Activated CD4-positive, alpha-beta memory T cell treated with anti-CD3 and anti-CD28 coated beads, Interleukin-2, amount 10 ng/mL, durations not matched to agents 7 days and 5 days (primary cell): ENCODE measurements around the gene PRSS36. TPM values are rescaled to one million over a fixed set of nuclear protein-coding genes. Genes with fewer than 3 reads are reported as not detected.
A peak's percentile ranks its signal among the peaks of the same experiment; 100 is the strongest.
"Not testable (repeated sequence)": the region's sequence is repeated elsewhere in the genome, so short reads cannot be mapped to it uniquely, and the experiment has no call there.

Experiments used
- CTCF ChIA-PET: fragments of 350-600 bp; sonication (Branson Sonifier 250); formaldehyde crosslinking; loops from one replicate; lab custom pipeline; 2021; ENCODE audit warnings: antibody characterized with exemption, inconsistent platforms; lab: Charles Lee
- POLR2A ChIA-PET: fragments of 350-600 bp; sonication (Branson Sonifier 250); formaldehyde crosslinking; loops from one replicate; lab custom pipeline; 2021; ENCODE audit warnings: antibody characterized with exemption; lab: Charles Lee
- DNase-seq: peaks from one replicate; pipeline ENCODE4 v3.0.0-alpha.2; 2020
- H3K27ac Mint-ChIP-seq: one replicate; pipeline ENCODE4 v1.8.0; 2021; ENCODE audit warnings: mild to moderate bottlenecking, mixed read lengths
- H3K27me3 Mint-ChIP-seq: one replicate; pipeline ENCODE4 v1.8.0; 2021; ENCODE audit warnings: mixed read lengths
- H3K36me3 Mint-ChIP-seq: one replicate; pipeline ENCODE4 v1.8.0; 2021; ENCODE audit warnings: low read depth, mixed read lengths
- H3K4me1 Mint-ChIP-seq: one replicate; pipeline ENCODE4 v1.8.0; 2021; ENCODE audit warnings: mixed read lengths
- H3K4me3 Mint-ChIP-seq: one replicate; pipeline ENCODE4 v1.8.0; 2021; ENCODE audit warnings: mild to moderate bottlenecking, mixed read lengths
- H3K9me3 Mint-ChIP-seq: one replicate; pipeline ENCODE4 v1.8.0; 2021; ENCODE audit warnings: mixed read lengths
- total RNA-seq, 2 experiments: library from RNA; stranded (reverse); gene quantifications; one replicate each; pipeline ENCODE4 v1.2.3, GENCODE V29; 2021

Gene PRSS36
- total RNA-seq = under 1 TPM; 0.58 to 0.85 TPM

- Mint-ChIP-seq H3K4me3 (no peak within 1 kb of the TSS), H3K27me3 (peaks cover 9% of the 10 kb centered on the region), H3K27ac (no peak within 1 kb of the TSS), H3K36me3 (no peaks in the 10 kb centered on the region), H3K9me3 (no peaks in the 10 kb centered on the region), H3K4me1 (peaks cover 2% of the 10 kb centered on the region)
- no peak for DNase-seq
- POLR2A ChIA-PET = no interaction called here
- CTCF ChIA-PET = interaction anchor here (0.6 kb wide), 1 partner anchor 320 kb away, joined by 4 read pairs; no protein-coding TSS in a partner anchor
Observed at GRCh38 chr16:31149894-31150890, at the start of gene PRSS36. TSS of gene PRSS36 (minus strand) at chr16:31150066. CDS start at chr16:31150035, 31 bp downstream.

GRCh38 chr16:31199430-31200041 is 49.7 kb upstream of the PRSS36 start:
- no peak overlapping the region for H3K4me3 Mint-ChIP-seq
- ChIA-PET POLR2A (interaction anchor here (2.8 to 9.0 kb wide), 4 partner anchors 10 to 183 kb away, joined by 10 to 77 read pairs (median 42); partner anchors contain the start of gene FUS), CTCF (interaction anchor here (1.2 to 1.9 kb wide), 6 partner anchors 9 to 261 kb away, joined by 3 to 7 read pairs (median 4); partner anchors contain the start of gene FUS)
- H3K36me3 Mint-ChIP-seq = peaks cover 55% of the 10 kb centered on the region
- H3K4me1 Mint-ChIP-seq = peaks cover 66% of the 10 kb centered on the region
- H3K9me3 Mint-ChIP-seq = no peaks in the 10 kb centered on the region
- H3K27ac Mint-ChIP-seq = peak overlapping the region; percentile 47
- H3K27me3 Mint-ChIP-seq = no peaks in the 10 kb centered on the region
- no peak for DNase-seq

DNA sequence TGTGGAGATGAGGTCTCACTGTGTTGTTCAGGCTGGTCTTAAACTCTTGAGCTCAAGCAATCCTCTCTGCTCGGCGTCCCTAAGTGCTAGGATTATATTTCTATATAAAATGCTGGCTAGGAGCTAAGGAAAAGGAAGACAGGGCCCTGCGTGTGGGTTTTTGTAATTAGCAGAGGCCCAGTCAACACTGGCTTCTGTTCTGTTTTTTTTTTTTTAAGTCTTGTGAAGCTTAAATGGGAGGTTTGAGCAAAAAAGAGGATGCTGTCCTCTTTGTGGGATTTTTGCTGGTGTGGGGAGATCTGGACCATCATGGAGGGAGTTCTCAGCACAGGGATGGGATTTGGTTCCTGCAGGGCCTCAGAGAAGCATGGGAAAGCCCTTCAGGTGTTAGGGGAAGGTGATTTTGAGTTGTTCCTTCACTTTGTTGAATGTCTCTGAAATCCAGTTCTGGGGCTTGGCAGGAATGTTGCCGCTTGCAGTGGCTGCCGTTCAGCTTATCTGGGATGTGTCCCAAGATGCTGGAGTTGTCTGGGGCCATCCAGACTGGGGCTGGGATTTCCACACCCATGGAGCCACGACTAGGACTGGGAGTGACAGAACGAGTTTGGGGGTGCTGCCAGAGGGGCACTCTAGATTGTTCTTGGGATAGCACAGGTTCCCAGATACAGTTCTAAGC is 48.5 kb upstream of the PRSS36 start:
- H3K36me3 Mint-ChIP-seq = peaks cover 64% of the 10 kb centered on the region
- POLR2A ChIA-PET = interaction anchor here (3.0 to 9.0 kb wide), 3 partner anchors 9 to 19 kb away, joined by 13 to 77 read pairs (median 42); partner anchors contain the start of gene FUS

DNA sequence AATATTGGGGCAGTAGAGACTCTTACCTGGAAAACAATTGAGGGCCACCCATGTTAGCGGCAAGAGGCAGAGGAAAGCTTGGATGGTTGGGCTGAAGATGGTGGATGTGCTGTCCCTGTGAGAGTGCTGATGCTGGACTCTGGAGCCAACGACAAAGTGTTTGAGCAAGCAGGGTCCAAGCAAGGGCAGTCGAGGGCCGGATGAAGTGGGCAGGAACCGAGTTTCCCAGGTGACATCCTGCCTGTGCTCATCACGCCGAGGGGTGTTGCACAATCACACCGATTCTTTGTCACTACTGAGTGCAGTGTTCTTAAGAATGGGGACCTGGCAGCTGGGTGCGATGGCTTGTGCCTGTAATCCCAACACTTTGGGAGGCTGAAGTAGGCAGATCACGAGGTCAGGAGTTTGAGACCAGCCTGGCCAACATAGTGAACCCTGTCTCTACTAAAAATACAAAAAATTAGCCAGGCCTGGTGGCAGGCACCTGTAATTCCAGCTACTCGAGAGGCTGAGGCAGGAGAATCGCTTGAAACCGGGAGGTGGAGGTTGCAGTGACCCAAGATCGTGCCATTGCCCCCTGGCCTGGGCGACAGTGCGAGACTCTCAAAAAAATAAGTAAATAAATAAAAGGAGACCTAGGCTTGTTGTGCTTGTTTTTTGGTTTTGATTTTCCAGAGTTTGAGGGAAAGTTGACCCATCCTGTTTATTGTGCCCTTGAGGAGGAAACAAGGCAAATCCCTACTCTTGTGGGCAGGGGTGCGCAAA is 46.6 kb upstream of the PRSS36 start:
- Mint-ChIP-seq H3K27me3 (no peaks in the 10 kb centered on the region), H3K27ac (peak overlapping the region; percentile 35), H3K4me3 (no peak overlapping the region), H3K9me3 (no peaks in the 10 kb centered on the region), H3K4me1 (peaks cover 66% of the 10 kb centered on the region), H3K36me3 (peaks cover 76% of the 10 kb centered on the region)
- ChIA-PET POLR2A (interaction anchor here (0.6 to 9.0 kb wide), 6 partner anchors 12 to 261 kb away, joined by 3 to 77 read pairs (median 4); partner anchors contain the start of gene FUS), CTCF (no interaction called here)
- DNase-seq = no peak

More for the DNA sequence above, 48.5 kb upstream of the PRSS36 start:
- H3K27ac Mint-ChIP-seq = peak overlapping the region; percentile 71
- H3K9me3 Mint-ChIP-seq = no peaks in the 10 kb centered on the region
- no peaks in the 10 kb centered on the region for H3K27me3 Mint-ChIP-seq
- no peak for DNase-seq
- no peak overlapping the region for H3K4me3 Mint-ChIP-seq
- CTCF ChIA-PET = interaction anchor here (0.8 to 1.8 kb wide), 4 partner anchors 9 to 187 kb away, joined by 3 to 4 read pairs (median 3); no protein-coding TSS in a partner anchor
- H3K4me1 Mint-ChIP-seq = peaks cover 65% of the 10 kb centered on the region

DNA sequence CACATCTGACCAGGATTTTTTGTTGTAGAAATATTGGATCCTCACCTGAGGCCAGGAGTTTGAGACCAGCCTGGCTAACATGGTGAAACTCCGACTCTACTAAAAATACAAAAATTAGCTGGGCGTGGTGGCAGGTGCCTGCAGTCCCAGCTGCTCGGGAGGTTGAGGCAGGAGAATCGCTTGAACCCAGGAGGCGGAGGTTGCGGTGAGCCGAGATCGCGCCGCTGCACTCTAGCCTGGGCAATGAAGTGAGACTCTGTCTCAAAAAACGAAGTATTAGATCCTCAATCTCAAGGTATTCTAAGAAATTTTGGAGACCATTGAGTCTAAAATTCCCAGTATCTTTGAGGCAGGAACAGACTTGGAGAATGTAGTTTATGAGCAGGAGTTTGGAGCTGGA is 46.0 kb upstream of the PRSS36 start:
- H3K4me3 Mint-ChIP-seq, H3K27me3 Mint-ChIP-seq, DNase-seq, H3K27ac Mint-ChIP-seq, CTCF ChIA-PET, H3K9me3 Mint-ChIP-seq: not testable (repeated sequence)
- H3K36me3 Mint-ChIP-seq = peaks cover 76% of the 10 kb centered on the region
- H3K4me1 Mint-ChIP-seq = peaks cover 63% of the 10 kb centered on the region
- POLR2A ChIA-PET = interaction anchor here (0.6 to 9.0 kb wide), 5 partner anchors 11 to 137 kb away, joined by 3 to 77 read pairs (median 4); partner anchors contain the start of gene FUS

DNA sequence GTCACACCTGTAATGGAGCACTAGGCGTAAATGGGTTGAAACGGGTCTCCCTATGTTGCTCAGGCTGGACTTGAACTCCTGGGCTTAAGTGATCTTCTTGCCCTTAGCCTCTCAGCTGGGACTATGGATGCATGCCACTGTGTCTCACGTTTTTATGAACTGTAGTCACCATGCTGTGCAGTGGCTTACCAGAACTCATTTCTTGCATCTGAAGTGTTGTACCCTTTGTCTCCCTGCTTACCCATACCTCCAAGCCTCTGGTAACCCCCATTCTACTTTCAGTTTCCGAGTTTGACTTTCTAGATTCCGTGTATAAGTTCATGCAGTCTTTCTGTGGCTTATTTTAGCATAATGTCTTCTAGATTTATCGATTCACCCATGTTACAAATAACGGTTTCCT is 45.0 kb upstream of the PRSS36 start:
- Mint-ChIP-seq H3K4me1 (peaks cover 65% of the 10 kb centered on the region), H3K4me3 (no peak overlapping the region), H3K27me3 (no peaks in the 10 kb centered on the region), H3K9me3 (no peaks in the 10 kb centered on the region), H3K27ac (peak overlapping the region; percentile 42), H3K36me3 (peaks cover 84% of the 10 kb centered on the region)
- POLR2A ChIA-PET = interaction anchor here (1.2 to 9.0 kb wide), 4 partner anchors 10 to 138 kb away, joined by 4 to 77 read pairs (median 50); partner anchors contain the start of gene FUS
- CTCF ChIA-PET = no interaction called here
- no peak for DNase-seq

GRCh38 chr16:31193874-31194273 is 44.0 kb upstream of the PRSS36 start:
- H3K4me3 Mint-ChIP-seq = no peak overlapping the region
- H3K9me3 Mint-ChIP-seq = no peaks in the 10 kb centered on the region
- peaks cover 85% of the 10 kb centered on the region for H3K36me3 Mint-ChIP-seq
- no peak for DNase-seq
- peaks cover 64% of the 10 kb centered on the region for H3K4me1 Mint-ChIP-seq
- H3K27ac Mint-ChIP-seq = no peak overlapping the region
- POLR2A ChIA-PET = interaction anchor here (0.6 to 9.0 kb wide), 4 partner anchors 9 to 209 kb away, joined by 3 to 77 read pairs (median 32); partner anchors contain the start of gene FUS
- CTCF ChIA-PET = no interaction called here
- no peaks in the 10 kb centered on the region for H3K27me3 Mint-ChIP-seq

DNA sequence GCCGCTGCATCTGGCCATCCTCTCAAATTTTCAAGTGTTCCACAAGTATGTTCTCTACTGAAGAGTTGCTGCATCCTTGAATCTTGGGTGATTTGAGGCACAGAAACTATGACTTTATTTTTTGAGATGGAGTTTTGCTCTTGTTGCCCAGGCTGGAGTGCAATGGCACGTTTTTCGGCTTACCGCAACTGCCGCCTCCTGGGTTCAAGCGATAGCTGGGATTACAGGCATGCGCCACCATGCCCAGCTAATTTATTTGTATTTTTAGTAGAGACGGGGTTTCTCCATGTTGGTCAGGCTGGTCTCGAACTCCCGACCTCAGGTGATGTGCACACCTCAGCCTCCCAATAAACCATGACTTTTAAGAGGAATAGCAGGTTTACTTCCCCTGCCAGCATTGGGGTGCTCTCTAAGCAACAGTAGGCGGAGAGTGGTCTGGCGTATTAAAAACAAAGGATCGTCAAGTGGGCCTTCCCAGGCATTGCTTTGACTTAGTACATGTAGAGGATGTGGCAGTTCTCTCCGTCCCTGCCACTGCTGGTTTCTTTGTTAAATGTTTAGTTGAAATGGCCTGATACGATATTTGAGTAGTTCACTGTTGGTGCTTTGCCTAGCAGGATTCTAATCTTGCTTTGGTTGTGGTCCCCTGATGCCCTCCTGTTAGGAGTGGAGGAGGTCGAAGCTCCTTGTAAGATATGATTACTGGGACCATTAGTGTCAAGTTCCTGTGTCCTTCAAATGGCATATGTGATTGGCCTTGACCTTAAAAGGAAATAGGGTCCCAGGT is 43.2 kb upstream of the PRSS36 start:
- peaks cover 87% of the 10 kb centered on the region for H3K36me3 Mint-ChIP-seq
- CTCF ChIA-PET = interaction anchor here (1.1 kb wide), 1 partner anchor 267 kb away, joined by 3 read pairs; no protein-coding TSS in a partner anchor
- peaks cover 64% of the 10 kb centered on the region for H3K4me1 Mint-ChIP-seq
- H3K9me3 Mint-ChIP-seq = no peaks in the 10 kb centered on the region
- DNase-seq = no peak
- no peaks in the 10 kb centered on the region for H3K27me3 Mint-ChIP-seq
- peak overlapping the region; percentile 56 for H3K27ac Mint-ChIP-seq
- POLR2A ChIA-PET = interaction anchor here (0.6 to 9.0 kb wide), 6 partner anchors 8 to 209 kb away, joined by 3 to 77 read pairs (median 4); partner anchors contain the start of gene FUS
- H3K4me3 Mint-ChIP-seq = no peak overlapping the region

DNA sequence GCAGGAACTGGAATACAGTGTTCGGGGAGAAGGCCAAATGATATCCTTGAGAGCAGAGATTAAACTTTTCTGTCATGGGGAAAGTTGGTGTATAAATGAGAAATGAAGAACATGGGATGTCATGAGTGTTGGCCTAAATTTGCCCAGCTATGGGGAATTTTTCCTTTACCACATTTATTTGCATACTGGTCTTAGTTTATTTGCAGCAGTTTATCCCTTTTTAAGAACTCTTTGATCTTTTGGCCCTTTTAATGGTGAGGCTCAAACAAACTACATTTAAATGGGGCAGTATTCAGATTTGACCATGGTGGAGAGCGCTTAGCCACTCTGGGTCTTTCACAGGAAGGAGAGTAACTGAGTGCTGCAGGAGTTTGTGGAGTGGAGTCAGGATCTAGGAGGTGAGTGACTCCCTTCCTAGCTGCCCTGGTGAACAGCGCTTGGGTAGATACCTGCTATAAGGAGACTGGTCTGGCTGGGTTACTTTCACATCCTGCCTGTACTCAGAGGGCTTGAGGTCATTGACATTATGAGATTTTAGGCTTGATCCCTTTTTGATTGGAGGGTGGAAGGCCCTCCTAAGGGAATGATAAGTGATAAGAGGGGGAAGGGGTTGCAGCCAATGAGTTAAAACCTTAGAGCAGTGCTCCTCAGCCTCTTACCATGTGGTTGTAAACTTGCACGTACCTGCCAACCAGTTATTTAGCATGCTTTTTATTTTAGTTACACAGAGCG is 42.0 kb upstream of the PRSS36 start:
- DNase-seq = no peak
- Mint-ChIP-seq H3K4me3 (no peak overlapping the region), H3K27ac (peak overlapping the region; percentile 16), H3K9me3 (no peaks in the 10 kb centered on the region), H3K4me1 (peaks cover 71% of the 10 kb centered on the region), H3K36me3 (peaks cover 91% of the 10 kb centered on the region), H3K27me3 (no peaks in the 10 kb centered on the region)
- ChIA-PET POLR2A (interaction anchor here (0.6 to 9.0 kb wide), 8 partner anchors 7 to 251 kb away, joined by 3 to 77 read pairs (median 3); partner anchors contain the start of genes FUS, PYCARD and ZNF843), CTCF (interaction anchor here (1.1 to 1.4 kb wide), 2 partner anchors 9 to 268 kb away, joined by 3 read pairs; no protein-coding TSS in a partner anchor)

GRCh38 chr16:31190818-31191444 is 41.1 kb upstream of the PRSS36 start:
- Mint-ChIP-seq H3K4me1 (peaks cover 74% of the 10 kb centered on the region), H3K27ac (no peak overlapping the region), H3K27me3 (no peaks in the 10 kb centered on the region), H3K36me3 (peaks cover 91% of the 10 kb centered on the region), H3K4me3 (no peak overlapping the region), H3K9me3 (no peaks in the 10 kb centered on the region)
- no peak for DNase-seq
- ChIA-PET CTCF (interaction anchor here (1.3 to 1.4 kb wide), 2 partner anchors 10 kb away, joined by 3 to 7 read pairs; no protein-coding TSS in a partner anchor), POLR2A (interaction anchor here (0.6 to 9.0 kb wide), 11 partner anchors 6 to 264 kb away, joined by 3 to 77 read pairs (median 5); partner anchors contain the start of genes FUS and PYCARD)
